Mesodermal cell (in vitro differentiated cells): ENCODE measurements around the gene WIZ.

Experiments
- H3K27ac ChIP-seq: 2 replicates; pipeline ENCODE4 v1.7.0; 2013; ENCODE audit warnings: mild to moderate bottlenecking, low read depth, low read length, moderate library complexity; ENCODE audit not compliant: severe bottlenecking
- H3K36me3 ChIP-seq: 2 replicates; pipeline ENCODE4 v1.7.1; 2013; ENCODE audit warnings: mild to moderate bottlenecking, low read length, moderate library complexity; ENCODE audit not compliant: control insufficient read depth, insufficient read depth
- H3K4me1 ChIP-seq: one replicate; pipeline ENCODE4 v1.7.1; 2013; ENCODE audit warnings: mild to moderate bottlenecking, low read length; ENCODE audit not compliant: insufficient read depth, control insufficient read depth, poor library complexity, severe bottlenecking
- H3K4me3 ChIP-seq: 2 replicates; pipeline ENCODE4 v1.7.0; 2013; ENCODE audit warnings: low read length, control low read depth, mild to moderate bottlenecking; ENCODE audit not compliant: insufficient read depth, poor library complexity, severe bottlenecking; ENCODE audit errors: extremely low read depth
- H3K9me3 ChIP-seq: 2 replicates; pipeline ENCODE4 v1.7.1; 2013; ENCODE audit warnings: mild to moderate bottlenecking, low read length, moderate library complexity; ENCODE audit not compliant: control insufficient read depth
- WGBS, 2 experiments: methylation state at CpG; one replicate each; pipeline ENCODE4 v1.1.5; 2013; ENCODE audit warnings: missing lambda C conversion rate in 2 of 2; ENCODE audit not compliant: insufficient coverage in 2 of 2; 5-methylcytosine and 5-hydroxymethylcytosine counted together

WIZ gene

DNA sequence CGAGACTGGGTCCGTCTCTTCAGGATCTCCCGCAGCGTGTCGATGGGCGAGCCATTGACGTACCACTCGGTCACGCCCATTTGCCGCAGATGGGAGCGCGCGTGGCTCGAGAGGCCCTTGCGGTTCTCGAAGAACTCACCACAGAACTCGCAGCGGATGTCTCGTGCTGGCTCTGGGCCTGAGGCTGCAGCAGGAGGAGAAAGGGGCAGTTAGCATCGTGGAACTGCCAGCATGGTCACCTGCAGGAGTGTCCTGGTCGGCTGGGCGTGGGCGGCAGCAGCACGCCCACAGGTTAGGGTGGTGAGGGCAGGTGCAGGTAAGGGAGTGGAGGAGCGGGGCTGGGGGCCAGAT is 22.4 kb downstream of the WIZ start:
- H3K36me3 ChIP-seq: peaks cover 80% of the 10 kb centered on the region
- H3K4me3 ChIP-seq: no peak overlapping the region
- H3K9me3 ChIP-seq: no peaks in the 10 kb centered on the region
- H3K4me1 ChIP-seq: peaks cover 10% of the 10 kb centered on the region
- 98 to 99% methylated on average over 23 to 25 of the region's 25 CpGs for WGBS, 2 experiments
- no peak overlapping the region for H3K27ac ChIP-seq

GRCh38 chr19:15426485-15427349 is 23.0 kb downstream of the WIZ start:
- no peak overlapping the region for H3K27ac ChIP-seq
- H3K4me3 ChIP-seq: no peak overlapping the region
- no peaks in the 10 kb centered on the region for H3K9me3 ChIP-seq
- WGBS, 2 experiments: 93 to 97% methylated on average over 13 to 14 of the region's 16 CpGs
- H3K36me3 ChIP-seq: peaks cover 86% of the 10 kb centered on the region
- H3K4me1 ChIP-seq: peaks cover 10% of the 10 kb centered on the region

DNA sequence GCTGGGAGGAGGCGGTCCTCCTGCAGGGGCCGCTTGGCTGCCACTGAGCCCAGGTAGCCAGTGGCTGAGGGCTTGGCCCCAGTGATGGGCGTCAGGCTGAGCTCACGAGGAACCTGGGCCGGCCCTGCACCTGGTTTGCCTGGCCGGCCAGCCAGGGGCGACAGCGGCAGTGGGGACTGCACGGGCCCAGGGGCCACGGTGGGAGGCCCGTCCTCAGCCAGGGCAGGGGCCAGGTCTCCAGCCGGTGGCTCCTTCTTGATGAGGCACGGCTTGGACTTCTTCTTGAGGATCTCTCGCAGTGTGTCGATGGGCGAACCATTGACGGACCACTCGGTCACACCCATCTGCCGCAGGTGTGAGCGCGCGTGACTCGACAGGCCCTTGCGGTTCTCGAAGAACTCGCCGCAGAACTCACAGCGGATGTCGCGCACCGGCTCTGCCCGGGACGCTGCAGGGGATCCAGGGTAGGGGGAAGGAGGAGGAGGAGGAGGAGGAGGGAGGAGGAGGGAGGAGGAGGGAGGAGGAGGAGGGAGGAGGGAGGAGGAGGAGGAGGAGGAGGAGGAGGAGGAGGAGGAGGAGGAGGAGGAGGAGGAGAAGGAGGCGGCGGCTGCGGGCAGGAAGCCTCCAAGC is 24.3 kb downstream of the WIZ start:
- Histone ChIP-seq H3K4me1 (no peaks in the 10 kb centered on the region), H3K27ac (no peak overlapping the region), H3K9me3 (no peaks in the 10 kb centered on the region), H3K36me3 (peaks cover 93% of the 10 kb centered on the region), H3K4me3 (no peak overlapping the region)
- 97 to 98% methylated on average over 16 of the region's 36 CpGs for WGBS, 2 experiments

GRCh38 chr19:15424692-15425272 is 25.0 kb downstream of the WIZ start:
- 97 to 98% methylated on average over 34 to 35 of the region's 38 CpGs for WGBS, 2 experiments
- no peak overlapping the region for H3K4me3 ChIP-seq
- peaks cover 86% of the 10 kb centered on the region for H3K36me3 ChIP-seq
- H3K9me3 ChIP-seq: no peaks in the 10 kb centered on the region
- no peak overlapping the region for H3K27ac ChIP-seq
- H3K4me1 ChIP-seq: no peaks in the 10 kb centered on the region

DNA sequence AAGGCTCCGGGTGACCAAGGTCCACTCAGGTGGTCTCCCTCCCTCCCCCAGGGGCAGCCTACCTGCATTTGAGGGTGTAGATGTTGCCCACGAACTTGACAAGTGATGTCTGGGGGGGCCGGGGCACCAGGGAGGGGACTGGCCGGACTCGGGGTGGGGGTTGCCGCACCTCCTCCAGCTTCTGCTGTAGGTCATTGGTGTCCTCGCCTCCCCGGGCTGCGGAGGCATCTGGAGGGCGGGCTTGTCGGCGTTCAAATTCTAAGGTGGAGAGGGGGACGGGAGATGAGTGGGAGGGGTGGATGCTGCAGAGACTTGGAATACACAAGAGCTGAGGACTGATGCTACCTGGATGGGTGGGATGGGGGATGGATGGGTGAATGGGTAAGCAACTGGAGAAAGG is 25.6 kb downstream of the WIZ start:
- H3K9me3 ChIP-seq: no peaks in the 10 kb centered on the region
- H3K27ac ChIP-seq: no peak overlapping the region
- 91 to 95% methylated on average over 8 to 10 of the region's 13 CpGs for WGBS, 2 experiments
- no peaks in the 10 kb centered on the region for H3K4me1 ChIP-seq
- H3K4me3 ChIP-seq: no peak overlapping the region
- H3K36me3 ChIP-seq: peaks cover 80% of the 10 kb centered on the region

- no peak overlapping the region for H3K27ac ChIP-seq
- H3K9me3 ChIP-seq: no peaks in the 10 kb centered on the region
- H3K4me3 ChIP-seq: no peak overlapping the region
- peaks cover 70% of the 10 kb centered on the region for H3K36me3 ChIP-seq
- WGBS, 2 experiments: 90 to 95% methylated on average over 3 to 4 of the region's 6 CpGs
- no peaks in the 10 kb centered on the region for H3K4me1 ChIP-seq
Measured at GRCh38 chr19:15423130-15423529, 26.6 kb downstream of the WIZ start.

DNA sequence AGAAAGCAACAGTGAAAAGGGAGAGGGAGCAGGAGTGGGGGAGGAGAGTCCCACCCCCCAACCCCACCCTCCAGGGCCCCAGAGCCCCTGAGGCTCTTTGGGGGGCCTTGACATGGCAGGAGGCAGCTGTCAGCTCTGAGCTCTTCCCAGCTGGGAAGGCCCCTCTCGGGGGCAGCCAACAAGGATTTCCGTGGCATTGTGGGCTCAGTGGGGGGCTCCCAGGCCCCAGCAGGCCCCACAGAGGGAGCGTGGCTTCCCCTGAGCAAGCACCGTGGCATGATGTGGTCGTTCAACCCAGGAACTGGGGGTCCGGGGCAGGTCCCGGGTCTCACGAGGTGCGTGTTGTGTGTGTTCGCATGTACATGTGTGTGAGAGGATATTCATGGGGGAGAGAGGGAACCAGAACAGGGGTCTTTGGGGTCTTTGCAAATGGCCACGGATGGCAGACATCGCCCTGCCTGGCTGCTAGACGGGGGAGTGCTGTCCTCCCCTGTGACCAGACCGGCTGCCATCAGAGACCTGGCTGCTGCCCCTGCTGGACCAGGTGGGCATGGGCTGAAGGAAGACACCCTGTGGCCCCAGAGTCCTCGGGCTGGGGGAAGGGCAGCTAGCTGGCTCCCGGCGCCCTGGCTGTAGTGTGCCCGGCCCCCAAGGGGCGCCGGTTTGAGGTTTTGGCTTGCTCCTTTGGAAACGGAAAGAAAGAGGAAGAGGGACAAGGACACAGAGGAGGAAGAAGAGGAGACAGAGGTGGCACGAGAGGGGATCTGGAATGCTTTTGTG is 27.3 kb downstream of the WIZ start:
- 95% methylated on average over 13 to 22 of the region's 22 CpGs for WGBS, 2 experiments
- H3K4me1 ChIP-seq: no peaks in the 10 kb centered on the region
- H3K9me3 ChIP-seq: no peaks in the 10 kb centered on the region
- no peak overlapping the region for H3K4me3 ChIP-seq
- no peak overlapping the region for H3K27ac ChIP-seq
- peaks cover 64% of the 10 kb centered on the region for H3K36me3 ChIP-seq

DNA sequence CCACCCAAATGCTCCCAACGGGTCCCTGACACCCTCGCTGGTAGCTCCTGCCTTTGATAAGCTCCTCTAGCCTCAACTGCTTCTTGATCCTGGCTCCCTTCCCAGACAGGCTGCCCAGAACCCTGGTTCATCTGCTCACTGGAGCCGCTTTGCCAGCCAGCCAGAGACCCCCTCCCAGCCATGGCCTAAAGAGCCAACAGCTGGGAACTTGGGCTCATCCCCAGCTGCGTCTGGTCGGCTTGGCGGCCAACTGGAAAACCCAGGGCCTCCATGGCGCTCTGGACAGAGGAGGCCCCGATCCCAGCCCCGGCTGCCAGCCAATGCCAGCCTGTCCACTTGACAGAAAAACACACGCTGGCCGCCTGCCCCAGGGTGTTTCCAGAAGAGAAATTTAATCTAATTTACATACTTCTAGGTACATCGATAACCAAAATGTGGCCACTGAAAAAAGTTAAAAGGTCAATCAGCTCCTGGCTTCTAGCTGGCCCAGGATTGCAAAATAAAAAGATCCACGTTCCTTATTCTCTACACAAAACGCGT is 28.0 kb downstream of the WIZ start:
- Histone ChIP-seq H3K36me3 (peaks cover 62% of the 10 kb centered on the region), H3K9me3 (no peaks in the 10 kb centered on the region), H3K4me3 (no peak overlapping the region), H3K27ac (no peak overlapping the region), H3K4me1 (peaks cover 6% of the 10 kb centered on the region)
- 94 to 97% methylated on average over 10 to 12 of the region's 15 CpGs for WGBS, 2 experiments

DNA sequence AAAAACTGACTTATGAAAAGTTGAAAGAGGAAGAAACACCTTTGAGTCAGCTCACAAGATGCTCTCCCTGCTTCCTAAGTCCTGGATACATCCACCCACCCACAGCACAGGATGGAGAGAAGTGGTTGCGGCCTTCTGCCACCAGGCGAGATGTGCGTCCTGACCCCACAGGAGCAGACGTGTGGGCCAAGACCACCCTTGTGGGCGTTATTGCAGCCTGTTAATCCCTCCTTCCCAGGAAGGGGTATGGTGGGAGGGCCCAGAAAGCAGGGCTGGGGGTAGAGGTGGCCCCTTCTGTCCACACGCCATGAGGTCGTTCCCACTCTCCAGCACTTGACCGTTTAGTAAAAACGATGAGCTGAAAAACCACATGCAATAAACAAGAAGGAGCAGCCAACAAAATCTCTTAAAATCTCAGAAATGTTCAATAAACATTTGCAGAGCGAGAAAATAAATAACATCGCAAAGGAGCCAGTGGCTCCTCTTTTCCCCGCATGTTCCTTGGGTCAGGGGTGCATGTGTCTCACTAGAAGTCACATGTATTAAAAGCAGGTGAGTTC is 28.5 kb downstream of the WIZ start:
- Histone ChIP-seq H3K27ac (no peak overlapping the region), H3K4me3 (no peak overlapping the region), H3K36me3 (peaks cover 62% of the 10 kb centered on the region), H3K9me3 (no peaks in the 10 kb centered on the region), H3K4me1 (peaks cover 7% of the 10 kb centered on the region)
- WGBS, 2 experiments: 95 to 100% methylated on average over 5 of the region's 12 CpGs

GRCh38 chr19:15419413-15420025 is 30.2 kb downstream of the WIZ start:
- Histone ChIP-seq H3K4me1 (peaks cover 7% of the 10 kb centered on the region), H3K27ac (no peak overlapping the region), H3K4me3 (no peak overlapping the region), H3K36me3 (peaks cover 63% of the 10 kb centered on the region), H3K9me3 (no peaks in the 10 kb centered on the region)
- WGBS, 2 experiments: 72 to 80% methylated on average over 11 of the region's 16 CpGs
